ENCODE data around the gene KIF4A.
"Not testable (repeated sequence)": the region's sequence is repeated elsewhere in the genome, so short reads cannot be mapped to it uniquely, and the experiment has no call there.

Gene KIF4A

GRCh38 chrX:70274029-70274428, 15.9 kb upstream of the KIF4A start:
- H3K27ac ChIP-seq (ENCODE audit: low read length, poor library complexity, severe bottlenecking); DNase-seq; H2BK5ac ChIP-seq (ENCODE audit: low read depth, low read length, poor library complexity, severe bottlenecking); H2BK15ac ChIP-seq (ENCODE audit: low read depth, poor library complexity, severe bottlenecking); H3K23ac ChIP-seq (ENCODE audit: low read length in 2 of 2); H4K8ac ChIP-seq (ENCODE audit: low read length); H3K4me1 ChIP-seq (ENCODE audit: control insufficient read depth, insufficient read depth, low read depth, low read length); H3K79me1 ChIP-seq (replicated peaks; ENCODE audit: low read length, poor library complexity, severe bottlenecking); H3K4me3 ChIP-seq (ENCODE audit: insufficient read depth in 1 of 2, low read depth in 1 of 2, low read length in 2 of 2); H3K18ac ChIP-seq (ENCODE audit: low read depth in 1 of 2, low read length in 2 of 2); H3K36me3 ChIP-seq (ENCODE audit: control insufficient read depth in 1 of 2, insufficient read depth in 2 of 2, low read depth in 1 of 2, low read length in 2 of 2); H3K14ac ChIP-seq (ENCODE audit: low read length in 2 of 2); H2BK12ac ChIP-seq (ENCODE audit: low read length in 2 of 2); H3K9ac ChIP-seq (ENCODE audit: low read length); H2BK120ac ChIP-seq (ENCODE audit: low read depth, low read length); H2AFZ ChIP-seq (ENCODE audit: low read depth, low read length); H3K4ac ChIP-seq (ENCODE audit: low read depth in 1 of 2, low read length in 2 of 2); H4K91ac ChIP-seq (ENCODE audit: low read length); H3K9me3 ChIP-seq (ENCODE audit: control insufficient read depth, low read length); H2AK5ac ChIP-seq (ENCODE audit: low read length, severe bottlenecking); H3K4me2 ChIP-seq (ENCODE audit: low read length, poor library complexity, severe bottlenecking): not testable (repeated sequence)
- H3K27me3 ChIP-seq (ENCODE audit: control insufficient read depth in 1 of 2, insufficient read depth in 1 of 2, low read length in 2 of 2): peaks cover 0 to 23% of the 10 kb centered on the region in 2 experiments
- 81% methylated on average over 6 of the region's 7 CpGs for WGBS

GRCh38 chrX:70279081-70279480, 10.8 kb upstream of the KIF4A start:
- Histone ChIP-seq H2BK120ac (ENCODE audit: low read depth, low read length) (no peak overlapping the region), H3K4me2 (ENCODE audit: low read length, poor library complexity, severe bottlenecking) (no peak overlapping the region), H3K9me3 (ENCODE audit: control insufficient read depth, low read length) (no peaks in the 10 kb centered on the region), H2BK12ac (ENCODE audit: low read length in 2 of 2) (no peak overlapping the region), H3K9ac (ENCODE audit: low read length) (no peak overlapping the region), H3K36me3 (ENCODE audit: control insufficient read depth in 1 of 2, insufficient read depth in 2 of 2, low read depth in 1 of 2, low read length in 2 of 2) (peaks cover 5 to 14% of the 10 kb centered on the region in 2 experiments), H3K79me1 (replicated peaks; ENCODE audit: low read length, poor library complexity, severe bottlenecking) (no peaks in the 10 kb centered on the region), H2BK15ac (ENCODE audit: low read depth, poor library complexity, severe bottlenecking) (no peak overlapping the region), H2AK5ac (ENCODE audit: low read length, severe bottlenecking) (no peak overlapping the region), H3K23ac (ENCODE audit: low read length in 2 of 2) (no peak overlapping the region), H4K91ac (ENCODE audit: low read length) (no peak overlapping the region), H2AFZ (ENCODE audit: low read depth, low read length) (no peak overlapping the region), H3K14ac (ENCODE audit: low read length in 2 of 2) (no peak overlapping the region), H3K4me3 (ENCODE audit: insufficient read depth in 1 of 2, low read depth in 1 of 2, low read length in 2 of 2) (no peak overlapping the region), H4K8ac (ENCODE audit: low read length) (no peak overlapping the region), H2BK5ac (ENCODE audit: low read depth, low read length, poor library complexity, severe bottlenecking) (no peak overlapping the region), H3K27me3 (ENCODE audit: control insufficient read depth in 1 of 2, insufficient read depth in 1 of 2, low read length in 2 of 2) (peaks cover 0 to 8% of the 10 kb centered on the region in 2 experiments), H3K4ac (ENCODE audit: low read depth in 1 of 2, low read length in 2 of 2) (no peak overlapping the region), H3K27ac (ENCODE audit: low read length, poor library complexity, severe bottlenecking) (no peak overlapping the region), H3K4me1 (ENCODE audit: control insufficient read depth, insufficient read depth, low read depth, low read length) (no peaks in the 10 kb centered on the region), H3K18ac (ENCODE audit: low read depth in 1 of 2, low read length in 2 of 2) (no peak overlapping the region)
- no CpG with 5 or more reads among the region's 3 CpGs for WGBS
- DNase-seq: no peak

GRCh38 chrX:70280573-70280972, 9.3 kb upstream of the KIF4A start:
- no peak for DNase-seq
- no peaks in the 10 kb centered on the region for H3K4me1 ChIP-seq (ENCODE audit: control insufficient read depth, insufficient read depth, low read depth, low read length)
- no peak overlapping the region for H3K27ac ChIP-seq (ENCODE audit: low read length, poor library complexity, severe bottlenecking)
- peaks cover 5 to 25% of the 10 kb centered on the region in 2 experiments for H3K36me3 ChIP-seq (ENCODE audit: control insufficient read depth in 1 of 2, insufficient read depth in 2 of 2, low read depth in 1 of 2, low read length in 2 of 2)
- no peak overlapping the region for H4K8ac ChIP-seq (ENCODE audit: low read length)
- WGBS: 85% methylated on average over 3 of the region's 3 CpGs
- no peak overlapping the region for H3K9ac ChIP-seq (ENCODE audit: low read length)
- no peak overlapping the region for H3K4me2 ChIP-seq (ENCODE audit: low read length, poor library complexity, severe bottlenecking)
- H3K4me3 ChIP-seq (ENCODE audit: insufficient read depth in 1 of 2, low read depth in 1 of 2, low read length in 2 of 2): no peak overlapping the region
- H3K18ac ChIP-seq (ENCODE audit: low read depth in 1 of 2, low read length in 2 of 2): no peak overlapping the region
- H2AFZ ChIP-seq (ENCODE audit: low read depth, low read length): no peak overlapping the region
- H3K9me3 ChIP-seq (ENCODE audit: control insufficient read depth, low read length): no peaks in the 10 kb centered on the region
- H3K23ac ChIP-seq (ENCODE audit: low read length in 2 of 2): no peak overlapping the region
- peaks cover 0 to 13% of the 10 kb centered on the region in 2 experiments for H3K27me3 ChIP-seq (ENCODE audit: control insufficient read depth in 1 of 2, insufficient read depth in 1 of 2, low read length in 2 of 2)
- H2BK12ac ChIP-seq (ENCODE audit: low read length in 2 of 2): no peak overlapping the region
- H3K14ac ChIP-seq (ENCODE audit: low read length in 2 of 2): no peak overlapping the region
- H2AK5ac ChIP-seq (ENCODE audit: low read length, severe bottlenecking): no peak overlapping the region
- H2BK15ac ChIP-seq (ENCODE audit: low read depth, poor library complexity, severe bottlenecking): no peak overlapping the region
- H2BK120ac ChIP-seq (ENCODE audit: low read depth, low read length): no peak overlapping the region
- H3K79me1 ChIP-seq (replicated peaks; ENCODE audit: low read length, poor library complexity, severe bottlenecking): no peaks in the 10 kb centered on the region
- H3K4ac ChIP-seq (ENCODE audit: low read depth in 1 of 2, low read length in 2 of 2): no peak overlapping the region
- no peak overlapping the region for H2BK5ac ChIP-seq (ENCODE audit: low read depth, low read length, poor library complexity, severe bottlenecking)
- no peak overlapping the region for H4K91ac ChIP-seq (ENCODE audit: low read length)

- Histone ChIP-seq H3K14ac (ENCODE audit: low read length in 2 of 2) (no peak within 1 kb of the TSS), H3K9ac (ENCODE audit: low read length) (no peak within 1 kb of the TSS), H2AFZ (ENCODE audit: low read depth, low read length) (no peak within 1 kb of the TSS), H3K9me3 (ENCODE audit: control insufficient read depth, low read length) (no peaks in the 10 kb centered on the region), H2BK12ac (ENCODE audit: low read length in 2 of 2) (no peak within 1 kb of the TSS), H3K36me3 (ENCODE audit: control insufficient read depth in 1 of 2, insufficient read depth in 2 of 2, low read depth in 1 of 2, low read length in 2 of 2) (peaks cover 8 to 37% of the 10 kb centered on the region in 2 experiments), H4K91ac (ENCODE audit: low read length) (no peak within 1 kb of the TSS), H2BK5ac (ENCODE audit: low read depth, low read length, poor library complexity, severe bottlenecking) (no peak within 1 kb of the TSS), H3K4me1 (ENCODE audit: control insufficient read depth, insufficient read depth, low read depth, low read length) (no peaks in the 10 kb centered on the region), H3K4ac (ENCODE audit: low read depth in 1 of 2, low read length in 2 of 2) (no peak within 1 kb of the TSS), H3K18ac (ENCODE audit: low read depth in 1 of 2, low read length in 2 of 2) (no peak within 1 kb of the TSS), H2AK5ac (ENCODE audit: low read length, severe bottlenecking) (no peak within 1 kb of the TSS), H2BK15ac (ENCODE audit: low read depth, poor library complexity, severe bottlenecking) (no peak within 1 kb of the TSS), H3K79me1 (replicated peaks; ENCODE audit: low read length, poor library complexity, severe bottlenecking) (no peaks in the 10 kb centered on the region), H3K23ac (ENCODE audit: low read length in 2 of 2) (no peak within 1 kb of the TSS), H3K4me2 (ENCODE audit: low read length, poor library complexity, severe bottlenecking) (no peak within 1 kb of the TSS), H3K27me3 (ENCODE audit: control insufficient read depth in 1 of 2, insufficient read depth in 1 of 2, low read length in 2 of 2) (peaks cover 0 to 14% of the 10 kb centered on the region in 2 experiments), H4K8ac (ENCODE audit: low read length) (no peak within 1 kb of the TSS), H2BK120ac (ENCODE audit: low read depth, low read length) (no peak within 1 kb of the TSS), H3K27ac (ENCODE audit: low read length, poor library complexity, severe bottlenecking) (no peak within 1 kb of the TSS), H3K4me3 (ENCODE audit: insufficient read depth in 1 of 2, low read depth in 1 of 2, low read length in 2 of 2) (no peak within 1 kb of the TSS)
- no peak for DNase-seq
- 92% methylated on average over 21 of the region's 21 CpGs for WGBS
Observed at GRCh38 chrX:70281951-70282350, 8.0 kb upstream of the KIF4A start, which contains the start of gene RAB41. Gene RAB41 (plus strand): TSS chrX:70282172. CDS start chrX:70282218, 46 bp downstream.
